A172 (cell line): ENCODE results near the gene OR2H2. TPM values are rescaled to one million over a fixed set of nuclear protein-coding genes. Genes with fewer than 3 reads are reported as not detected.

Source experiments
- DNase-seq: peaks from one replicate; pipeline ENCODE4 v3.0.0-alpha.2; 2015; ENCODE audit warnings: low spot score
- total RNA-seq: library from RNA; depleted of rRNA; stranded (reverse); fragments of >200 nt; shearing (Covaris generic); gene quantifications from 2 replicates; pipeline ENCODE4 v1.2.3, GENCODE V29; 2014; rRNA removed

OR2H2 gene
- total RNA-seq, 1 experiment from 2014 or later: not detected

DNA sequence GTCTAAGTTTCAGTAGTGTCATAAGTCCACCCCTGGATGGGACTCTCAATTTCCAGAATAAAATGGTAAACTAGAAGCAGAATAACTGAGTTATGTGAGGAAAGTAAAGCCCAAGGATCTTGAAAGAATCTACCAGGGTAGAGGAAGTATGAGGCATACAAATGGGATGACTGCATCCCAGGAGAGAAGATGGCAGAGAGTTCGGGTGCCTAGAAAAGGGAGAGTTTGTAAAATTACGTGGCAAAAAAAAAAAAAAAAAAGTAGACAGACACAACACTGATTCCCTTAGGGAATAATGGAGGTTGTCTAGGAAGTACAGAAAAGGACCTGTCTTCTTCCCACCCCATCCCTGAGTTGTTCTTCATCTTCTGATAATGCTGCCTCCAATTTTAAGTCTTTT is 44.6 kb downstream of the OR2H2 start:
- no peak for DNase-seq

DNA sequence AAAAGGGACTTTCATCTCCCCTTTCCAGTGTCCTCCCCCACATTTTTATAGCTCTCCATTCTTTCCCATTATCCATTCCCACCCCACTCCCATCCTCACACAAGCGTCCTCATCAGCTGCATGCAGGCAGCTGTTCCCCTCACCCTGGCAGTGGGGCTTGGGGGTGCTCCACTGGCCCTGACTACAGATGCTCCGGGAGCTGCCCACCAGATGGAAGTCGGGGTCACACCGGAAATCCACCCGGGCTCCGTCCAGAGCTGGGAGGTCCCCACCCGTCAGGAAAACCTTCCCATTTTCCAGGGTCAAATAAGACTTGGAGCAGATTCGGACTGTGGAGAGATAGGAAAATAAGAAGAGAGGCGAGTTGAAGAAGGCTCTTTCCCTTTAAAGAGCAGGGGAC is 45.4 kb downstream of the OR2H2 start:
- DNase-seq: no peak

GRCh38 chr6:29631209-29631810 is 46.4 kb downstream of the OR2H2 start:
- no peak for DNase-seq

DNA sequence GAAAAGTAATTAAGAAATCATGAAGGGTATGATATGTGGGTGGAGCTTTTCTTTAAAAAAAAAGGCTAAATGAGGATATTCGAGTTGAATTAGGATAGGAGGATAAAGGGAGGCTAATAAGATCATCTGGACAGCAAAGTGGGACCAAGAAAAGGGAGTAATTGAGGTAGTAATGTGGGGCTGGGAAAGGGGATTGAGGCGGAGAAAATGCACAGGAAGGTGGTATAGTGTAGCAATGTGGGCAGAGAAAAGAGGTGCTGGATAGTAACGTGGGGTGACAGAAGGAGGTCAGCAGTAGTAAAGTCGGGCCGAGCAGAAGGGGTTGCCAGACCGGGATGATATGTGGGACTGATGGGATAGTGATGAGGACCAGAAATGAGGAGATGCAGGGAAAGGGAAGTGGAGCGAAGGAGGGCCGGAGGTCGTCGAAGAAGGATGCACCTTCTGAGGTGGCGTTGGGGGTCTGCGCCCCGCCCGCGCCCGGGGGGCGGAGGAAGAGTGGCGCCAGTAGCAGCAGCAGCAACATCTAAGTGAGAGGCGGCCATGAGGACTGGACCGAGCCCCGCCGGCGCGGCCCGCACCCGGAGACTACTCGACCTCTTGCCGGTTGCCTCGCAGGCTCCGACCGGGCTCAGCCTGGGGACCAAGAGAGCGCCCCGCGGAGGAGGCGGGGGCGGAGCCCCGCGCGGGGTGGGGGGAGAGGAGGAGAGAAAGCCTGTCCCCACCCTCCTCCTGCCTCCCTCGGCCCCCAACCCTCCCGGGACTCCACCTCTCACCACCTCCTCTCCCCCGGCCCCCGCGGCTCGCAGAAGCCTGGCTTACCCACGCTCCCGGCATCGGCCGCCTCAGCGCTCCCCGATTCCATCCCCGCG is 47.2 kb downstream of the OR2H2 start:
- DNase-seq: peak; percentile 67

- DNase-seq: peak; percentile 83
These were observed 48.0 kb downstream of the OR2H2 start, which contains the start of gene GABBR1 for GRCh38 chr6:29632789-29633533. Gene GABBR1 (minus strand): TSS chr6:29633183. CDS start chr6:29632385, 798 bp downstream.

- peak; percentile 13 for DNase-seq
These were observed 48.6 kb downstream of the OR2H2 start for GRCh38 chr6:29633534-29633905.

- DNase-seq: no peak
These were observed 52.3 kb downstream of the OR2H2 start for GRCh38 chr6:29637247-29637646.

Other genes with a start within 250 kb of the OR2H2 start
- gene OR5V1, start 216.3 kb upstream of the OR2H2 start, total RNA-seq: not detected in 2 replicates
- gene OR12D3, start 209.8 kb upstream of the OR2H2 start, total RNA-seq: not detected in 2 replicates
- not detected in 2 replicates for gene OR12D2, start 189.5 kb upstream of the OR2H2 start, total RNA-seq
- gene OR12D1, start 170.2 kb upstream of the OR2H2 start, total RNA-seq: not detected in 2 replicates
- not detected in 2 replicates for gene OR10C1, start 145.8 kb upstream of the OR2H2 start, total RNA-seq
- not detected in 2 replicates for gene OR11A1, start 128.1 kb upstream of the OR2H2 start, total RNA-seq
- not detected in 2 replicates for gene OR2H1, start 128.0 kb upstream of the OR2H2 start, total RNA-seq
- gene MAS1L, start 97.2 kb upstream of the OR2H2 start, total RNA-seq: not detected in 2 replicates
- not detected in 2 replicates for gene UBD, start 25.4 kb upstream of the OR2H2 start, total RNA-seq
- 1.3 and 4.4 TPM in 2 replicates for gene GABBR1, start 48.1 kb downstream of the OR2H2 start, total RNA-seq
- not detected in 2 replicates for gene MOG, start 72.0 kb downstream of the OR2H2 start, total RNA-seq
- gene ZFP57, start 96.0 kb downstream of the OR2H2 start, total RNA-seq: not detected in 2 replicates
- 8.2 and 13.3 TPM in 2 replicates for gene HLA-F, start 138.3 kb downstream of the OR2H2 start, total RNA-seq
- gene HLA-G, start 242.7 kb downstream of the OR2H2 start, total RNA-seq: not detected in 2 replicates